ENCODE data around the gene CCDC69. TPM values are rescaled to one million over a fixed set of nuclear protein-coding genes. Genes with fewer than 3 reads are reported as not detected.
A peak's percentile ranks its signal among the peaks of the same experiment; 100 is the strongest.

Gene CCDC69
- total RNA-seq, 1 donor, result 10.5 TPM

DNA sequence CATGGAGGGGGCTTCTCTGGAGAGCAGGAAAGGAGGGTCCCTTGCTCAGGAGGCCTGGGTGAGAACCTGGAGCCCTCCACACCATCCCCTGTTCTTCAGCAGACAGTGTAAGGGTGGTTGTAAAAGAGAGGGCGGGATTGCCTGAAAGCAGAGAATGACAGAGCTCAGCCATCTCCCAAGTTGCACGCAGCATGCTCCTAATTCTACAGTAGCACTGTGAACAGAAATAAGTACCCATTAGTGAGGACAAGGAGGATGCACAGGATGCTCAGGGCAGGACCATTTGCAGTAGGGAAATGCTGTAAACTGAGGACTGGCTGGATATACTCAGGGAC, 8.4 kb downstream of the CCDC69 start:
- Histone ChIP-seq H3K27me3 (ENCODE audit: insufficient read depth, low read length) (no peaks in the 10 kb centered on the region), H3K27ac (ENCODE audit: low read depth, low read length) (no peak overlapping the region), H3K36me3 (ENCODE audit: insufficient read depth, low read length) (no peaks in the 10 kb centered on the region), H3K4me1 (ENCODE audit: insufficient read depth, low read length) (peaks cover 4% of the 10 kb centered on the region), H2AFZ (ENCODE audit: low read length) (no peak overlapping the region), H3K4me2 (ENCODE audit: insufficient read depth, low read length) (no peak overlapping the region), H3K9me3 (ENCODE audit: low read depth, low read length) (no peaks in the 10 kb centered on the region), H4K20me1 (ENCODE audit: insufficient read depth, low read length) (no peaks in the 10 kb centered on the region), H3K4me3 (ENCODE audit: insufficient read depth, low read length) (no peak overlapping the region), H3K79me2 (ENCODE audit: insufficient read depth, low read length) (no peaks in the 10 kb centered on the region)
- peak; percentile 9 for DNase-seq (ENCODE audit: insufficient read length, low spot score, missing footprints)
- TF ChIP-seq, protein P1, sequence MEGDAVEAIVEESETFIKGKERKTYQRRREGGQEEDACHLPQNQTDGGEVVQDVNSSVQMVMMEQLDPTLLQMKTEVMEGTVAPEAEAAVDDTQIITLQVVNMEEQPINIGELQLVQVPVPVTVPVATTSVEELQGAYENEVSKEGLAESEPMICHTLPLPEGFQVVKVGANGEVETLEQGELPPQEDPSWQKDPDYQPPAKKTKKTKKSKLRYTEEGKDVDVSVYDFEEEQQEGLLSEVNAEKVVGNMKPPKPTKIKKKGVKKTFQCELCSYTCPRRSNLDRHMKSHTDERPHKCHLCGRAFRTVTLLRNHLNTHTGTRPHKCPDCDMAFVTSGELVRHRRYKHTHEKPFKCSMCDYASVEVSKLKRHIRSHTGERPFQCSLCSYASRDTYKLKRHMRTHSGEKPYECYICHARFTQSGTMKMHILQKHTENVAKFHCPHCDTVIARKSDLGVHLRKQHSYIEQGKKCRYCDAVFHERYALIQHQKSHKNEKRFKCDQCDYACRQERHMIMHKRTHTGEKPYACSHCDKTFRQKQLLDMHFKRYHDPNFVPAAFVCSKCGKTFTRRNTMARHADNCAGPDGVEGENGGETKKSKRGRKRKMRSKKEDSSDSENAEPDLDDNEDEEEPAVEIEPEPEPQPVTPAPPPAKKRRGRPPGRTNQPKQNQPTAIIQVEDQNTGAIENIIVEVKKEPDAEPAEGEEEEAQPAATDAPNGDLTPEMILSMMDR (IDR thresholded peaks at IDR 0.05; ENCODE audit: extremely low read depth, low read depth, low read length), result no peak

DNA sequence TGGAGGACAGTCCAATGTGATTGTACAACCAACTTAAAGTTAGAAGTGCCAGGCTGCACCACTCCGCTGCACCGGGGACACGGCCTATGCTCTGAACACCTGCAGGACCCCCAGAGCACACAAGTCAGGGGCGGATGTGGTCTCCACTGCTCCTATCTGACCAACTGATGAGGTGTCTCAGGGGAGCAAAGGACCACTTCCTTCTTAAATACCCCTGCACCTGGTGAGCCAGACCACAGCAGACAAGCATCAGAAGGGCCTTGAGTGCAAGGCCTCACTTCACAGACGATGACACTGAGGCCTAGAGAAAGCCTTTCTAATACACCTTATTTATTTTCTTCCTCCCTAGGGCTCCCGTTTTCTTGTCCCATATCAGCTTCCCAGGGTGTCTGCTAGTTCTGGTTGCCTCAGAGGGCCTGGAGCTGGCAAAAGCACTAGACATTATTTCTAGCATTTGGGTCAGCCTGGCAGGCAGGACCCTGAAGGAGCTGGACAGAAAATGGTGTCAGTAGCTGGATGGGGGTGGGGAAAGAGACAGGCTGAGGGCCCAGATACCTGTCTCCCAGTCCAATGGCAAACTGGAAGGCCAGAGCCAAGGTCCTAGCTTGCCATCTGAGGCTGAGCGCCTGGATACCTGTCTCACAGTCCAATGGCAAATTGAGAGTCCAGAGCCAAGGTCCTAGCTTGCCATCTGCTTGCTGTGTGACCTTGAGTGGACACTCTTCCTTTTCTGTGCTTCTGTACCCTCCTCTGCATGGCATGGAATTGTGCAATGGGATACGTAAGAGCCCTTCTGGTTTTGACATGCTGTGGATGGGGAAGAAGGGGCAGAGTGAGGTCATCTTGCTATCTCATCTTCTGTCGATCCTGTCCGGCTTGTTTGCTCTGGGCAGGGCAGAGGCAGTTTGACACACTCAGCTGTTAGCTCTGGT, 9.0 kb downstream of the CCDC69 start:
- Histone ChIP-seq H3K4me2 (ENCODE audit: insufficient read depth, low read length) (peak overlapping the region; percentile 13), H3K27ac (ENCODE audit: low read depth, low read length) (no peak overlapping the region), H4K20me1 (ENCODE audit: insufficient read depth, low read length) (no peaks in the 10 kb centered on the region), H3K4me1 (ENCODE audit: insufficient read depth, low read length) (peaks cover 4% of the 10 kb centered on the region), H2AFZ (ENCODE audit: low read length) (peak overlapping the region; percentile 86), H3K9me3 (ENCODE audit: low read depth, low read length) (no peaks in the 10 kb centered on the region), H3K79me2 (ENCODE audit: insufficient read depth, low read length) (no peaks in the 10 kb centered on the region), H3K36me3 (ENCODE audit: insufficient read depth, low read length) (no peaks in the 10 kb centered on the region), H3K27me3 (ENCODE audit: insufficient read depth, low read length) (no peaks in the 10 kb centered on the region), H3K4me3 (ENCODE audit: insufficient read depth, low read length) (no peak overlapping the region)
- TF ChIP-seq, protein P1 (IDR thresholded peaks at IDR 0.05; ENCODE audit: extremely low read depth, low read depth, low read length), result no peak
- DNase-seq (ENCODE audit: insufficient read length, low spot score, missing footprints), result no peak

DNA sequence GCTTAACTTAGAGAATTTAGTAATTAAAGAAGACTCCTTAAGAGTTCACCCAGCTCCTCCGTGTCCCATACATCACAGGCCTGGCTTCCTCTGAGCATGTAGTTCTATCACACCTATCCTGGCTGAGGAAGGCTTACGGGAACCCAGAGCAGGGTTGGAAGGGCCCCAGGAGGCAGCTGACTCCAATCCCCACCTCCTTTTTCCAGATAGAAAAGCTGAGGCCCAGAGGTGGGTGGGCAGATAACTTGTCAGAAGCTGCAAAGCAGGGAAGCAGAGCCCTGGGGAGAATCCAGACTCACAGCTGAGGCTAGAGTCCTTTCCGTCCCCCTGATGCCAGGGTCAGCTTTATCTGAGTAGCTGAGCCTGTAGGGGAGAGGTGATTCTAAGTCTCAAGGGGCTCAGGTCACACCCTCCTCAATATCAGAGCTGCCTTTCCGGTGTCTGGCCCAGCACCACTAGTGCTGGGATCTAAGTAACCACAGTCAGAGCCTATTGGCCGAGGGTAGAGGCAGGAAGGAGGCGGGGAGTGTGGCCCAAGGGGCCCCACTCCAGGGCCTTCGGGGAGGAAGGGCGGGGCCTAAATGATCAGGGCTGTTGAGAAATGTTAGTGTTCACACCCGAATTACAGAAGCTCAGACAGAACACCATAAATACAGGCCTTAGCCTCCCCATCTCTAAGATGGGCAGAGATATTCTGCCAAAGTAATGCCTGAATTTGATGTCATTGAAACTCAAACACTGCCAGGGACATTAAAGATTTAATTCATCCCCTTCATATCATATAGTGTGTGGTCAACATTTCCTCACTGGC, 9.9 kb downstream of the CCDC69 start:
- Histone ChIP-seq H3K79me2 (ENCODE audit: insufficient read depth, low read length) (no peaks in the 10 kb centered on the region), H3K27ac (ENCODE audit: low read depth, low read length) (no peak overlapping the region), H3K4me1 (ENCODE audit: insufficient read depth, low read length) (peaks cover 4% of the 10 kb centered on the region), H4K20me1 (ENCODE audit: insufficient read depth, low read length) (no peaks in the 10 kb centered on the region), H3K36me3 (ENCODE audit: insufficient read depth, low read length) (no peaks in the 10 kb centered on the region), H2AFZ (ENCODE audit: low read length) (peak overlapping the region; percentile 86), H3K4me2 (ENCODE audit: insufficient read depth, low read length) (peak overlapping the region; percentile 13), H3K4me3 (ENCODE audit: insufficient read depth, low read length) (no peak overlapping the region), H3K9me3 (ENCODE audit: low read depth, low read length) (no peaks in the 10 kb centered on the region), H3K27me3 (ENCODE audit: insufficient read depth, low read length) (no peaks in the 10 kb centered on the region)
- DNase-seq (ENCODE audit: insufficient read length, low spot score, missing footprints), result peak; percentile 86
- TF ChIP-seq, protein P1 (IDR thresholded peaks at IDR 0.05; ENCODE audit: extremely low read depth, low read depth, low read length), result no peak

DNA sequence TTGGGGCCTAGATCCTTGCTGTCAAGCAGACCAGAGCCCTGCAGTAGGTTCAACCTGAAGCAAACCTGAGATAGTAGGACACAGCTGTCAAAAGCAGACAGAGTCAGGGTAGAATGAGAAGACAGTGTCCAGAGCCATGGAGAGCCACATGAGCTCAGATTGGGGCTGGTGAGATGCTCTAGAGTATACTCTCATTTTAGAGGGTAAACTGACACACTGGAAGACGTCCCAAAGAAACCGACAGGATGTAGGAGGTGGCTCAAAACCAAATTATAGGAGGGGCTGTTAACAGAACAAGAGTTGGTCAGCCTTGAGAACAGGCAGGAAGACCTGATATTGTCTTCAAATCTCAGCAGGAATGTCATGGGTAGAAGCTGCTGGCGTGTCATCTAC, 11.5 kb downstream of the CCDC69 start:
- H3K4me1 ChIP-seq (ENCODE audit: insufficient read depth, low read length), result peaks cover 4% of the 10 kb centered on the region
- H3K79me2 ChIP-seq (ENCODE audit: insufficient read depth, low read length), result no peaks in the 10 kb centered on the region
- H3K36me3 ChIP-seq (ENCODE audit: insufficient read depth, low read length), result no peaks in the 10 kb centered on the region
- DNase-seq (ENCODE audit: insufficient read length, low spot score, missing footprints), result no peak
- no peaks in the 10 kb centered on the region for H4K20me1 ChIP-seq (ENCODE audit: insufficient read depth, low read length)
- H3K4me3 ChIP-seq (ENCODE audit: insufficient read depth, low read length), result no peak overlapping the region
- TF ChIP-seq, protein P1 (IDR thresholded peaks at IDR 0.05; ENCODE audit: extremely low read depth, low read depth, low read length), result no peak
- H2AFZ ChIP-seq (ENCODE audit: low read length), result no peak overlapping the region
- H3K27ac ChIP-seq (ENCODE audit: low read depth, low read length), result no peak overlapping the region
- no peaks in the 10 kb centered on the region for H3K27me3 ChIP-seq (ENCODE audit: insufficient read depth, low read length)
- no peak overlapping the region for H3K4me2 ChIP-seq (ENCODE audit: insufficient read depth, low read length)
- H3K9me3 ChIP-seq (ENCODE audit: low read depth, low read length), result no peaks in the 10 kb centered on the region

Data from osteoblast (primary cell).